HuH-7.5 (cell line): ENCODE data around the gene GIT2.
"Not testable (repeated sequence)": the region's sequence is repeated elsewhere in the genome, so short reads cannot be mapped to it uniquely, and the experiment has no call there.

ENCODE experiments used
- DNase-seq: peaks from one replicate; pipeline ENCODE4 v3.0.0; 2011; ENCODE audit warnings: low spot score

Gene GIT2

DNA sequence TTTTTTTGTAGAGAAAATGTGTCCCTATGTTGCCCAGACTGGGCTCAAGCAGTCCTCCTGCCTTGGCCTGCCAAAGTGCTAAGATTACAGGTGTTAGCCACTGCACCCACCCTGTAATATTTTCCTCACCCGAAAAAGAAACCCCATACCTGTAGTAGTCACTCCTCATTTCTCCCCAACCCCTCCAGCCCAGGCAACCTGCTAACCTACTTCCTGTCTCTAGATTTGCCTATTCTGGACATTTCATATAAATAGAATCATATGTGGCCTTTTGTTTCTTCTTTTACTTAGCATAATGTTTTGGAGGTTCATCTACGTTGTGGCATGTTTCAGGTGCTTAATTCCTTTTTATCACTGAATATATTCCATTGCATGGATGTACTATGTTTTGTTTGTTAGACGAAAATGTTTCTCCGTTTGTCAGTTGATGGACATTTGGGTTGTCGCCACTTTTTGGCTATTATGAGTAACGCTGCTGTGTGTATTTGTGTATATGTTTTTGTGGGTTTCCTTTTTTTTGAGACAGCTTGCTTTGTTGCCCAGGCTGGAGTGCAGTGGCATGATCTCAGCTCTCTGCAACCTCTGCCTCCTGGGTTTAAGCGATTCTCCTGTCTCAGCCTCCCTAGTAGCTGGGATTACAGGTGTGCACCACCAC is 9.3 kb upstream of the GIT2 start:
- DNase-seq = no peak

DNA sequence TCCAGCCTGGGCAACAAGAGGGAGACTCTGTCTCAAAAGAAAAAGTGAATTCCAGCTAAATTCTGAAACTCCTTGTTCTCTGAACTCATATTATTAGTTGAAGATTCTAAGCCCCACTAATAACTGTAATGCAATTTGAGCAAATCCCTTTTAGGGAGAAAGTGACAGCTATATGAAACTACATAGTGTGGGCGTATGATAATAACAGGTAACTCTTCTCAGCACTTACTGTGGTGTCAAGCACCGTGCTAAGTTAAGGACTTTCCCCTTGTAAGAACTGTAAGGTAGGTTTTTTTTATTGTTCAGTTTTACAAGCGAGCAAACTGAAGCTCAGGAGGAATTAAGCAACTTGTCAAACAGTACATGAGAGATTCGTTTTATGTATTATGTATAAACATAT is 8.4 kb upstream of the GIT2 start:
- DNase-seq = no peak

DNA sequence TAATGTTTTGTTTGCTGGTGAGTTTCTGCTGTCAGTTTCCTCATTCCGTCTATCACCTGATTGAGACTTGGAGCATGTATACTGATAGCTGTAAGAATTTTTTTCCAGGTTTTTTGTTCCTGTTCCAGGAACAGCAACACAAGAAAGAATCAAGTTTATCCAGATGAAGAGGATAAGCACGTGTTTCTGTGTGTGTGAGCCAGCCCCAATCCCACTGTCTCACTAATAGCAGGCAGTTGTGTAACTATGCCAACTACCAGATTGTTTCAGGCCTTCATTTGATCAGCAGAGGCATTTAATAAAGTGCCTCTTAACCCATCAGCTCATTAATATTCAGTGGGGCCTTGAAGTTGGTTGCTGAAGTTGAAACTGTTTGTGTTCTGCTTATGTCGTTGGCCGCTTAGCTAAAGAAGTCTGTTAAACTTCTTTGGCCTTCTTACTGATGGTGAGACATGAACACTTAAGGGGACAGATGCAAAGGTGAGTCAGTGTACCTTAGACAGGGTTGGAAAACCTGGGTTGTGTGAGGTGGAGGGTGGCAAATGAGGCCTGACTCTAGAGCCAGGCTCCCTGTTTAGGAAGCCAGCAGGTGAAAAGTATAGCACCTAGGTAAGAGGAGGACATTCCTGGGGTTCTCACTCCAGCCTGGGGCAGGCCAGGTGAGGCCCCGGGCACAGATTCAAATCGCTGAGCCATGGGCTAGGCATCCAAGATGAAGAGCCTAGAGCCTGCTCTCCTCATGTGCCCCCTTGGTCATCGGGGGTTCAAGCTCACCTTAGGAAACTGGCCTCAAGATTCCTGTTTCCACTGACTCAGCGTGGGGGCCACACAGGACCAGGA is 6.7 kb upstream of the GIT2 start:
- no peak for DNase-seq

DNA sequence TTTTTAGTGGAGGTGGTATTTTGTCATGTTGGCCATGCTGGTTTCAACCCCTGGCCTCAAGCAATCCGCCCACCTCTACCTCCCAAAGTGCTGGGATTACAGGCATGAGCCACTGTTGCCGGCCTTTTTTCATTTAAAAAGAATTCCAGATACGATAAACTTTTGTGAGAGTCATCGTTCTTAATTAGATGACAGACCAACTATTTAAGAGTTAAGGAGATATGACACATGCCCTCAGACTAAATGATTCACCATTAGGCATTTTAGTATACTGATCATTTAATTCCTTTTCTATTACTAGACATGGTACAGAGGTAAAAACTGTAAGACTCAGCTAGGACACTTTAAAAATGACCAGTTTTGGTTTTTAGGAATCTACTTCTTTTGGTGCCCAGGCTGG is 5.4 kb upstream of the GIT2 start:
- no peak for DNase-seq

DNA sequence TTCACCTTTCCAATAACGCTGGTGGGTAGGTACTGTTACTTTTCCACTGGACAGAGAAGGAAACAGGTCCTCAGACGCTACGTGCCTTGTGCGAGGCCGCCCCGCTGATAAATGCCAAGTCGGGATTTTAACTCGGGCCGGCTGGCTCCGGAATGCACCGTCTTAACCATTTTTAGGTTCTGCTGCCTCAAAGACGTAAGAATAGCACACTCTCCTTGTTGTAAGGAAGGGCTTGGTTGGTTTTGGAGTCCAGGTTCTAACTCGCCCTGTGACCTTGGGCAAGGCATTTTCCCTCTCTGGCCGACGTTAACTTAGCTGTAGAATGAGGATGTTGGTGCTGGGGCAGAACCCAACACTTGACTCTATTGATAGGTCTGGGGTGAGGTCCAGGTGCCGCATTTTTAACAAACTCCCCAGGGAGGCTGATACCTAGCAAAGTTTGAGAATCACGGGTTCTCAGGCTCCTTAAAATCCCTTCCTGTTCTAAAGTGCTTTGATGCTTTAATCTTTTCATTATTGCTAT is 3.9 kb upstream of the GIT2 start:
- DNase-seq = no peak

DNA sequence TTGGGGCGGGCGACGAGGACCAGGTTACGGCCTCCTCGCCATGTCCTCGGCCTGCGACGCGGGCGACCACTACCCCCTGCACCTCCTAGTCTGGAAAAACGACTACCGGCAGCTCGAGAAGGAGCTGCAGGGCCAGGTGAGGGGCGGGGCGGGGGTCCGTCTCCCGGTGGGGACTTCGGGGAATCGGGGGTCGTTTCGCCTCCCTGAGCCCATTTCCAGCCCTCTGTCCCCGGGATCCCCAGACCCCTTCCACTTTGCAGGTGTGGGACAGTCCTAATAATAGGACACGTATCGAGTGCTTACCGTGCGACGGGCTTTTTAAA is 3.4 kb upstream of the GIT2 start:
- DNase-seq = no peak

DNA sequence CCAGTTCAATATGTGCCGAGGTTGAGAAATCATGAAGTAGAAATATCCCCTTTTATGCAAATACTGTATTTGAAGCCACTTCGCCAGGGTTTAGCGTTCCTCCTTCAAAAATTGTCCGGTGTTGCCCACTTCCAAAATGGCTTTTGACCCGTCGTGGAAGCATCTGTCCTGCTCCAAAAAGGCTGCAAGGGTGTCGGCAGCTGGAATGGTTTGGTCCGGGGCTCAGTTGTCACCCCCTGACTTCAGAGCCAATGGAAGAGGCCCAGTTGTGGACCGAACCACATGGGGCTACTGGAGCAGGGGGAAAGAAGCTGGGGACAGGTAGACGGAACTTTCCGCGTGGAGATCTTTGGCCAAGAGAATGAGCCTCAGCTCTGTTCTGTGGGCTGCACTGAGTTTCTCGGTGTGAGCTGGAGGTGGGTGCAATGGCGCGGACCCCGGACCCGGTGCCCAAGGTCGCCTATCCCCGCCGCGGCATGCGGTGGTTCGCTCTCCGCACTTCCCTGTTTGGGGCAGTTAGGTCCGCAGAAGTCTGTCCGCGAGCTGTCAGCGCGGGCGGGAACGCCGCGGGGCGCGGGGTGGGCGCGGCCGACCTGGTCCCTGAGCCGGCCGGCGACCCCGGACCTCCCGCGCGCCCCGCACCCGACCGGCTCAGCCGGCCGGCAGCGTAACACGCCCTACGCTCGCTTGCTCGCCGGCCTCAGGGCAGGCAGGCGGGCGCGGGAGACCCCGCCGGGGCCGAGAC is 2.9 kb upstream of the GIT2 start, which contains the start of gene ANKRD13A:
ANKRD13A (plus strand) TSS at position 527 of the 745 bp plus-strand sequence. CDS start 259 bp downstream, outside the sequence.
- DNase-seq = peak; percentile 89

DNA sequence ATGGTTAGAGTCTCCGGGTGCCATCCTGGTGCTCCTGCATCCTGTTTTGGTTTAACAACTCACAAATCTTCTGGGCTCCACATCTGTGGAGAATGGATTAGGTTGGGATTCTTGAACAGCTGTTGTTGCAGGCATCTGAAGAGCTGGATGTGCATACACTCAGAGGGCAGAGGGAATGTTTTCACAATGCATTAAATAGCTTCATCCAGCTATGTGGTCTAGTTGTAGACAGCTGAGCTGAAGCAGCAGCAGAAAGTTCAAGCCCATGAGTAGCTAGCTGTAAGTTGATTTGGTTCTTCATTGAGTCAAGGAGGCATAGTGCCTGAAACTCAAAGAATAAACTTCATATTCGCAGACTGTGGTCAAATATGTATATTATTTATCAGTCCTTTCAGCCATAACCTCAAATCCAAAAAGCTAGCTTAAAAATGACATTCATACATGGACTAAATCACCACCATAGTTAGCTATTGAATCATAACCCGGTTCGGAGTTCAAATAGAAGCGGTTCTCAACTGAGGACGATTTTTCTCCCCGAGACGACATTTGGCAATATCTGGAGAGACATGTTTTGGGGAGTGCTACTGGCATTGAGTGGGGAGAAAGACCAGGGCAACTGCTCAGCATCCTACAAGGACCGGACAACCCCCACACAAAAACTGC is 2.2 kb upstream of the GIT2 start:
- DNase-seq = no peak

DNA sequence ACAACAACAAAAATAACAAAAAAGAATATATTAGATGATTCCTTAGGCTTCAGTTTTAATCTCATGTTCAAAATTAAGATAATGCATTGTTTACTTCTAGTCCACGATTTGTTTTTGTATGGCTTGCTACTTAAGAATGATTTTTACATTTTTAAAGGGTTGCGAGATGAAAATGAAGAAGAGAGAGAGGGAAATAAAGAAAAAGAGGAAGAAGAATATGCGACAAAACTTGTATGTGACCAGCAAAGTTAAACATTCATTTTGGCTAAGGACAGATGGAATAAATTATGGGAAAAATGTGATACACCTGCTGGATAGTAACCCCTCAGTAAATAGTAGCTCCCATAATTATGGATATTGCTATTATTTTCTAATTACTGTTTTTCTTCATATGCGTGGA is 1.2 kb upstream of the GIT2 start:
- no peak for DNase-seq

DNA sequence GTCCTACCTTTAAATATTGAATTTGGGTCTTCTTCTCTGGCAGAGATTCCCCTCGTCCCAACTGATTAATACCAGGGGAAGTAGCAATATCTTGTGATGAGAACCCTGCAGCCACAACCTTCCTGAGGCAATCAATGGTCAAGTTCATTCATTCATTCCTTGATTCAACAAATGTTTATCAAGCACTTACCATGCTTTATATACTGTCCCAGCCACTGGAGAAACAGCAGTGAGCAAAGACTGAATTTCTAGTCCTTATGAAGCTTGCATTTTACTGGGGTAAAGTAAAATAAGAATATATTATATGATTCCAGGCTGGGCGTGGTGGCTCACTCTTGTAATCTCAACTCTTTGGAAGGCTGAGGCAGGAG is 300 bp upstream of the GIT2 start:
- DNase-seq = no peak

DNA sequence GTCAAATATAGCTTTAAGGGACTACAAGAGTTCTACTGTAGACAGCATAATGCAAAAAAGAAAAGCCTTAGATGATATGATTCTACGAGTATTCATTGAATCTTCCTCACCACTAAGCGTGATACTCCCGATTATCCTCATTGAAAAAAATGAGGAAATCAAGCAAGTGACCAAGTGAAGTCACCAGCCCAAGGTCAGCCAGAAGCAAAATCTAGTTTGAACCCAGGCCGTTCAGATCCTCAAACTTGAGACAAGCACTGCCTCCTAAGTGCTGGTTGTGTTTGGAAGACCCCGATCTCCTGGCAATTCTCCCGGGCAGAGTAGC is 845 bp downstream of the GIT2 start:
- no peak for DNase-seq

DNA sequence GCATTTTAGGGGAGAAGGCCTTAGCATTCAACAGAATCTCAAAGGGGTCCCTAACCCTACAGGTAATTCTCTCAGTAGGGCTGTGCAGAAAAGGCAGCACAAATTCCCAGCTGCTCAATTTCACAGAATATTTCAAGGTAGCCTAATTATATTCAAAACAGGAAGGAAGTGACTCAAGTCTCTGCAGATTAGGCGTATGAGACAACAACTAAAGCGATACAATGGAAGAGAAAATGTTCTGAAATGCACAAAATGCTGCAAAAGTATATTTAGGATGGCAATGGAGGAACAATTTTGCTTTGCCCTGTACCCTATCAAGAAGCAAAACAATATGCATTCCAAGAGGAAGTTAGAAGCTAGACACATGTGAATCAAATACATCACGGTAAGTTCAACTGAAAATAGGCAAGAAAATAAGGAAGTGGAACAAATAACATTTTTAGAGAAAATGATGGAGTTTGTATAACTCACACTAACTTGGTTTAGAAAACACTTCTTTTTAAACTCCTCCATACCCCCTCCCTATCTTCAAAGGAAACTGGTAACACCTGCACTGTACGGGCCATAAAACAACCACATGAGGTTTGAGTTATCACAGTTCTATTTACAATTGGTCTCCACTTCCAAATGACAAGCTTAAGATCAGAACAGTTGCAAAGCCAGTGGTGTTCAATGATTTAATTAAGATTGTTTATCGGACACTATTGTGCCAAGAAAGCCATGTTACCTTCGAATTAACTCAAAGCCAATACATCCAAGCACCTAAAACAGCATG is 1.6 kb downstream of the GIT2 start:
- DNase-seq = no peak

DNA sequence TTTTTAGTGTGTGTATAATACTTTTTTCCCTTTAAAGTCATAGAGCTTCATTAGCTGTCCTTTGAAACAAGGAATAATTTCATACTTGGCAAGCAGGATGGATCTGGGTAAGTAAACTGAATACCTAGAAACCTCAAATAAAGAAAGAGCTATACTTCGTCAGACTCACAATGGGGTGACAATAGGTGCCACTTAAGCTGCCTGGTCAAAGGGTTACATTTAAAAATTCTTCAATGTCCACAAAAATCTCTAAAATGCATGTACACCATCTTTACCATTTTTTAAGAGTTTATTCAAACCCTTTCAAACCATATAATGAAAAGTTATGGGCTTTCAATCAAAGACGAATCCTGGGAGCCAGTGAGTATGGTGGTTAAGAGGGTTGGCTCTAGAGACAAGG is 3.1 kb downstream of the GIT2 start:
- DNase-seq = no peak

DNA sequence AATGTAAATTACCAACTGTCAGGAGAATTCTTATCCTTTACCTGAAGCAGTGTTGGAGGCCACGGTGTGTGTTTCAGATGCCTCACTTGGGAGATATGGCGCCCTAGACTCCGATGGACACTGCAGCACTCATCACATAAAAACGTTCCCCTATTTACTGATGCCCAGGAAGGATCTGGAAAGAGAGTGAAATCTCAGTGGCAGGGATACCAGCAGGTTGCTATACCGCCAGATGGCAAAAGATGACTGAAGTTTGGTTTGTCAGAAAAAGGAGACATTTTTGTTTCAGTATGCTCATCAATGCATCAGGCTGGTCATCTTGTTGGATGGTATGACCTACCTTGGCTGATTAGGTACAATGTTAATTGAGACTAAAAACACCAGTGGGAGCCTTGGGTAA is 4.6 kb downstream of the GIT2 start:
- DNase-seq = no peak

DNA sequence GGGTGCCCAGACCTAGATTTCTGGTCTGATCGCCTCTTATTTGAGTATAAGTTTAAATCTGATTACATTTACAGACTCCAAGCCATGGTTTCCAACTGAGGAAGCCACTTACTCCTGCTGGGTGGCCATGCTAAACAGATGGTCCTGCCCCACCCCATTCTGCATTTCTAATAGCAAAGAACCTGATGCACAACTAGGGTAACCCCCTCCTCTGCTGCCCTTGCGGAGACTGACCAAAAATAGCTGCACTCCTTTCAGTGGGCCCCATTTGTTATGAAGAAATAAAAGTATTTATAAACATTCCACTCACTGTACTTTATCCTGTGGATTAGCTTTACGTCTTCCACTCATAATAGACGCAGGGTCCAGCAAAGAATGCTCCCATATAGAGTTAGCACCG is 6.8 kb downstream of the GIT2 start:
- no peak for DNase-seq

DNA sequence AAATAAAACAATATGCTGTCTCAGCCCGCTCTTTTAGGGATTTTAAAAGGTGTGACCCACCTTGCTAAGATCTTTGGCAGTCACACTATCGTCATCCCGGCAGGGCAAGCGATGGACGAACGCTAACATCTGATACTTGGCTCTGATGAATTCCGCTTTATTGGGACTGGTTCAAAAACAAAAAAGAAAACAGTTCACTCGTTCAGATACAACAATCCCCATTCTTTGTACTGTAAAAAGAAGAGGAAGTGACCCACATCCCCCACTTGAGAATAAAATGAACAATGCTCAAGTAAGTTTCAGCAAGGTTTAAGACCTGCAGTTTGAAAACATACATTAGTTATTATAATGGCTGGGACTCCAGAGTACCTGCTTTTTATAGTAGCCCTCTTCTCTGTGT is 7.3 kb downstream of the GIT2 start:
- no peak for DNase-seq

DNA sequence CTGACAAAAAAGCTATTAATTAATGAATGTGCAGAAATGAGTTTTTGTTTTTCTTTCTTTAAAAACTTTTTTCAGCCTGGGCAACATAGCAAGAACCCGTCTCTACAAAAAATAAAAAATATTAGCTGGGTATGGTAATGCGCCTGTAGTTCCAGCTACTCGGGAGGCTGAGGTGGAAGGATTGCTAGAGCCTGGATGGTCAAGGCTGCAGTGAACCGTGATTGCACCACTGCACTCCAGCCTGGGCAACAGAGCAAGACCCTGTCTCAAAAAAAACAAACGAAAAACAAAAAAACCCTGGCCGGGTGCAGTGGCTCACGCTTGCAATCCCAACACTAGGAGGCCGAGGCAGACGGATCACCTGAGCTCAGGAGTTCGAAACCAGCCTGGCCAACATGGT is 7.9 kb downstream of the GIT2 start:
- no peak for DNase-seq

DNA sequence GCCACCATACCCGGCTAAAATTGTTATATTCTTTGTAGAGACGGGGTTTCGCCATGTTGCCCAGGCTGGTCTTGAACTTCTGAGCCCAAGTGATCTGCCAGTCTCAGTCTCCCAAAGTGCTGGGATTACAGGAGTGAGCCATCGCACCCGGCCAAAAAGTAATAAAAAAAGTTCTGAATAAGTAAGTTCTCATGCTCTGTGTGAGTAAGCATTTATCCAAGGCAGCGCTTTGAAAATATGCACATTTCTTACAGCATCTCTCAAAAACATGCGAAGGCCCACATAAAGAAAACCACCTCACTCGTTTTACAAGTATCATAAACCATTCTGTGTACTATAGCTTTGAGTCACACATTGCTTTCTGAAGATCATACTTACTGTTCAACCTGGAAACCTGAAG is 8.6 kb downstream of the GIT2 start:
- no peak for DNase-seq

DNA sequence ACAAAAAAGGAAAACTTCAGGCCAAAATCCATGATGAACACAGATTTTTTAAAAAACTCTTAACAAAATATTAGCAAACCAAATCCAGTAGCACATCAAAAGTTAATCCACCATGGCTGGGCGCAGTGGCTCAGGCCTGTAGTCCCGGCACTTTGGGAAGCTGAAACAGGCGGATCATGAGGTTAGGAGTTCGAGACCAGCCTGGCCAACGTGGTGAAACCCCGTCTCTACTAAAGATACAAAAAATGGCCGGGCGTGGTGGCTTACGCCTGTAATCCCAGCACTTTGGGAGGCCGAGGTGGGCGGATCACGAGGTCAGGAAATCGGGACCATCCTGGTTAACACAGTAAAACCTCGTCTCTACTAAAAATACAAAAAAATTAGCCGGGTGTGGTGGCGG is 9.9 kb downstream of the GIT2 start:
- not testable (repeated sequence) for DNase-seq

DNA sequence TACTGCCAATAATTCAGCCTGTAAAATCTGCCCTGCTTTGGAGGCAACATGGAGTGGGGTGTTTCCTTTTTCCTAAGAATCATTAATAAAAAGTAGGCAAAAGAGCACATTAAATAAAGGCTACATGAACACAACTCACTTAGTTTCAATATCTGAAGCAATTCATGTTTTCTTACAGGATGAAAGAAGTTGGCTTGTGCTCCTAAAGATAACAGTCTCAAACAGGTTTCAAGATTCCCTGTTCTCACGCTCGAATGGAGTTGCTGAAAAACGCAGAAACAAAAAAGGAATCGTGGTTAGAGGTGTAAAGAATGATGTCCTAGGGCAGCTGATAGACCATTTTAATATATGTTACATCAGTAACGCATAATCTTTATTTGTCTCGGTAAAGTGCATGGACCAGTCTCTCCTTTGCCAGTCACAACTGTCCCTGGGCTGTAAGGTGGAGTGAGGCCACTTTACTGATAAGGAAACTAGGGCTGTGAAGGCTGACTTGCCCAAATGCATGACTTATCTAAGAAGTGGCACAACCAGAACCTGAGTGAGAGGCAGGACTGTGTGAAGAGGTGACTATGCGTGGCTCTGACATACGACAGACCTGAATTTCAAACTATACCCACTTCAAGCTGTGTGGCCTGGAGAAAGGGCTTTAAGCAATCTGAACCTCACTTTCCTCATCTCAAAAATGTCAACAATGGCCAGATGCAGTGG is 12.6 kb downstream of the GIT2 start:
- DNase-seq = no peak

DNA sequence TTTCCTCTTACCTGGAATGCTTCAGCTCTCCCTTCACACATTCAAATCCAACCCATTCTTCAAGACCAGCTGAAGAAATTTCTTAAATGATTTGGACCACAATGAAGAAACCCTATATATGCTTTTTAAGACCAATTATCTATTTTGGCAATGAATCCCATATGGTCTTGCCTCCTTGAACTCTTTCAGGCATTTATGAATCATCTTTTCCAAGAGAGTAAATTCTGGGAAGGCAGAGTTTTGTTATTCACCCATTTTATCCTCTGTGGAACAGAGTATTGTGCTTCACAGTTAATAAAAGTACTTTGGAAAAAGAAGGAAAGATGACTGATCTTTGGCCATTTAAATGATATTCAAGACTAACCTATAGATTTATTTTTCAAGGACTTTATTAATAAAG is 14.0 kb downstream of the GIT2 start:
- DNase-seq = no peak
